ENCODE data around the gene PDCL2. TPM values are rescaled to one million over a fixed set of nuclear protein-coding genes. Genes with fewer than 3 reads are reported as not detected.

Gene PDCL2
- total and polyA plus RNA-seq, 12 donors = 0.94 TPM; not detected in 11

DNA sequence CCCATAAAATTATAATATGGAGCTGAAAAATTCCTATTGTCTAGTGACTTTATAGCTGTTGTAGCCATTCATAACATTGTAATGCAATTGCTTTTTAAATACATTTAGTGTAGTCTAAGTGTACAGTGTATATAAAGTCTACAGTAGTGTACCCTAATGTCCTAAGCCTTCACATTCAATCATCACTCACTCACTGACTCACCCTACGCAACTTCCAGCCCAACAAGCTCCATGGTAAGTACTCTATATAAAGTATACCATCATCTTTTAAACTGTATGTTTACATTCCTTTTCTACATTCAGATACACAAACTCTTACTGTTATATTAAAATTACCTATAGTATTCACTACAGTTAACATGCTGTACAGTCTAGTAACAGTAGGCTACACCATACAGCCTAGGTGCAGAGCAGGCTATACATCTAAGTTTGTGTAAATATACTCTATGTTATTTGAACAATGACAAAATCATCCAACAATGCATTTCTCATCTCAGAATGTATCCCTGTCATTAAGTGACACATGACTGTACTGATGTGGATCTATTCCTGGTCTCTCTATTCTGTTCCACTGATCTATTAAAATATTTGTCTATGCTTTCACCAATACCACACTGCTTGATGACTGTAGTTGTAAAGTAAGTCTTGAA is 79.0 kb downstream of the PDCL2 start:
- Histone ChIP-seq H3K27me3 (no peaks in the 10 kb centered on the region), H3K27ac (no peak overlapping the region), H3K4me3 (no peak overlapping the region), H3K9me3 (replicated peaks in 1 of 3) (no peaks in the 10 kb centered on the region), H3K4me1 (replicated peaks in 1 of 2) (no peaks in the 10 kb centered on the region), H3K36me3 (replicated peaks in 1 of 2) (no peaks in the 10 kb centered on the region)
- intact Hi-C loops (cut with DNase I) = no loop called here
- DNase-seq = no peak
- 97 to 100% (median 97%) methylated on average over 1 of the region's 1 CpG for whole genome bisulfite sequencing, 4 donors
- TF ChIP-seq POLR2A (IDR thresholded peaks at IDR 0.05) = no peak
- TF ChIP-seq, protein P1, sequence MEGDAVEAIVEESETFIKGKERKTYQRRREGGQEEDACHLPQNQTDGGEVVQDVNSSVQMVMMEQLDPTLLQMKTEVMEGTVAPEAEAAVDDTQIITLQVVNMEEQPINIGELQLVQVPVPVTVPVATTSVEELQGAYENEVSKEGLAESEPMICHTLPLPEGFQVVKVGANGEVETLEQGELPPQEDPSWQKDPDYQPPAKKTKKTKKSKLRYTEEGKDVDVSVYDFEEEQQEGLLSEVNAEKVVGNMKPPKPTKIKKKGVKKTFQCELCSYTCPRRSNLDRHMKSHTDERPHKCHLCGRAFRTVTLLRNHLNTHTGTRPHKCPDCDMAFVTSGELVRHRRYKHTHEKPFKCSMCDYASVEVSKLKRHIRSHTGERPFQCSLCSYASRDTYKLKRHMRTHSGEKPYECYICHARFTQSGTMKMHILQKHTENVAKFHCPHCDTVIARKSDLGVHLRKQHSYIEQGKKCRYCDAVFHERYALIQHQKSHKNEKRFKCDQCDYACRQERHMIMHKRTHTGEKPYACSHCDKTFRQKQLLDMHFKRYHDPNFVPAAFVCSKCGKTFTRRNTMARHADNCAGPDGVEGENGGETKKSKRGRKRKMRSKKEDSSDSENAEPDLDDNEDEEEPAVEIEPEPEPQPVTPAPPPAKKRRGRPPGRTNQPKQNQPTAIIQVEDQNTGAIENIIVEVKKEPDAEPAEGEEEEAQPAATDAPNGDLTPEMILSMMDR (IDR thresholded peaks at IDR 0.05) = no peak

DNA sequence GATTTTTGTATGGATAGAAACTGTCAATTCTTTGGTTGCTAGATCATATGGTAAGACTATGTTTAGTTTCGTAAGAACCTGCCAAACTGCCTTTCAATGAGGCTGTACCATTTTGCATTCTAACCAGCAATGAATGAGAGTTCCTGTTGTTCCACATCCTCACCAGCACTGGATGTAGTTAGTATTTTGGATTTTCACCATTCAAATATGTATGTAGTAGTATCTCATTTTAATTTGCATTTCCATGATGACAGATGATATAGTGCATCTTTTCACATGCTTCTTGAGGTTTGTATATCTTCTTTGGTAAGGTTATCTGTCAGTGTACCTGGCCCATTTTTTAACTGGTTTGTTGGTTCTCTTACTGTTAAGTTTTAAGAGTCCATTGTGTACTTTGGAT is 80.0 kb downstream of the PDCL2 start:
- no peak for TF ChIP-seq POLR2A (IDR thresholded peaks at IDR 0.05)
- TF ChIP-seq, protein P1 (IDR thresholded peaks at IDR 0.05) = no peak

DNA sequence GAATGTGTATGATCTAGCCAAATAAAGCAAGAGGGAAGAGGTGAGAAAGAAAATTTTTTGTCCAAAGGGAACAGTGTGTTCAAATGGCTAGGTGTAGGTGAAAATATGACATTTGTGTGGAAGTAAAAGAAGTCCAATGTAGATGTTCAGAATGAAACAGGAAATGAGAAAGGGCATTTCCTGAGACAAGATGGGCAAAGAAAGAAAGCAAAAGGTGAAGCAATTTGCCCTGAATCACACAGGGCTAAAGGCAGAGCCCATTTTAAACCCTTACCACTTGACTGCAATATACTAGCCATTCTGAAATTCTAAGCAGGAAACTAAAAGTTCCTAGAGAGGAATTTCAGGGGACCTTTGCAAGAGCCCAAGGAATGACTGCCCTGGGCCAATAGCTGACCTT is 81.4 kb downstream of the PDCL2 start:
- no peak overlapping the region for H3K27ac ChIP-seq
- intact Hi-C loops (cut with DNase I) = no loop called here
- DNase-seq = no peak
- H3K27me3 ChIP-seq = no peaks in the 10 kb centered on the region
- TF ChIP-seq POLR2A (IDR thresholded peaks at IDR 0.05) = no peak
- TF ChIP-seq, protein P1 (IDR thresholded peaks at IDR 0.05) = no peak
- no peaks in the 10 kb centered on the region for H3K36me3 ChIP-seq (replicated peaks in 1 of 2)
- no peaks in the 10 kb centered on the region for H3K4me1 ChIP-seq (replicated peaks in 1 of 2)
- H3K9me3 ChIP-seq (replicated peaks in 1 of 3) = no peaks in the 10 kb centered on the region
- no peak overlapping the region for H3K4me3 ChIP-seq

More for the DNA sequence above, 80.0 kb downstream of the PDCL2 start:
- intact Hi-C loops (cut with DNase I) = no loop called here
- no peaks in the 10 kb centered on the region for H3K4me1 ChIP-seq (replicated peaks in 1 of 2)
- H3K27ac ChIP-seq = no peak overlapping the region
- DNase-seq = no peak
- no peaks in the 10 kb centered on the region for H3K36me3 ChIP-seq (replicated peaks in 1 of 2)
- WGBS, 4 donors = 94 to 100% (median 99%) methylated on average over 1 of the region's 1 CpG
- H3K27me3 ChIP-seq = no peaks in the 10 kb centered on the region
- H3K4me3 ChIP-seq = no peak overlapping the region
- no peaks in the 10 kb centered on the region for H3K9me3 ChIP-seq (replicated peaks in 1 of 3)

DNA sequence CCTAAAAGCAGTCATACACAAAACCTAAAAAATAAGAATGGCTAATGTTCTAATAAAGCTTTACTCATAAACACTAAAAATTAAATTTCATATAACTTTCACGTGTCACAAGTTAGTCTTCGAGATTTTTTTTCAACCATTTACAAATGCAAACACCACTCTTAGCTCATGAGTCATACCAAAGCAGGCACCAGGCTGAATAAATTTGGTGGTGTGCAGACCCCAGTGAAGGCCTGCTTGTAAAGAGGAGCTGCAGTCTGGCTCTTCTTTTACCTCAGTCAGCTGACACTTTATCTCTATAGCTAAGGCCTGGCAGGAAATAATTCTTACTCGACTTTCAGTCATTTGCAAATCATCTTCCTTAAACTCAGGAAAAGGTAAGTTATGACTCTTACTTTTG is 82.8 kb downstream of the PDCL2 start:
- Histone ChIP-seq H3K27me3 (no peaks in the 10 kb centered on the region), H3K27ac (no peak overlapping the region), H3K9me3 (replicated peaks in 1 of 3) (no peaks in the 10 kb centered on the region), H3K36me3 (replicated peaks in 1 of 2) (no peaks in the 10 kb centered on the region), H3K4me3 (no peak overlapping the region), H3K4me1 (replicated peaks in 1 of 2) (no peaks in the 10 kb centered on the region)
- 53 to 85% (median 68%) methylated on average over 3 of the region's 3 CpGs for WGBS, 4 donors
- intact Hi-C loops (cut with DNase I) = no loop called here
- DNase-seq = no peak
- TF ChIP-seq POLR2A (IDR thresholded peaks at IDR 0.05) = no peak
- TF ChIP-seq, protein P1 (IDR thresholded peaks at IDR 0.05) = no peak
